ENCODE results near the gene PPIL6.

PPIL6 gene

DNA sequence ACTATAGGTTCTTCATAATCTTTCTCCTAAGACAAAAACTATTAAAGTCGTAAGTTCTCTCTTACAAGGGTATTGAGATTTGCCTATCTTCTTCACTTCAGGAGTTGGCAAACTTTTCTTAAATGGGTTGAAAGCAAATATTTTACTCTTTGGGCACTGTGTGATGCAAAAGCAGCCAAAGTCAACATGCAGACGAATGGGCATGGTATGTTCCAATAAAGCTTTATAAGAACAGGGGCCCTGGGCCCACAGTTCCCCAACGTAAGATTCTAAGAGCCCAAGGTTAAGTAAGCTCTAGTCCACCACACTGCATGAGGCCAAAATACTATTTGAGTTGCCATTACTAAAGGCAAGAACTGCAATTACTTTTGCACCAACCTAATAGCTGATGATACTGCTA is 69.6 kb downstream of the PPIL6 start:
- no peak for TF ChIP-seq NFIC (IDR thresholded peaks at IDR 0.05)
- no peak for TF ChIP-seq TEAD4 (IDR thresholded peaks at IDR 0.05)
- no peak for TF ChIP-seq RAD21 (IDR thresholded peaks at IDR 0.05; ENCODE audit: low read depth)
- TF ChIP-seq, protein P1, sequence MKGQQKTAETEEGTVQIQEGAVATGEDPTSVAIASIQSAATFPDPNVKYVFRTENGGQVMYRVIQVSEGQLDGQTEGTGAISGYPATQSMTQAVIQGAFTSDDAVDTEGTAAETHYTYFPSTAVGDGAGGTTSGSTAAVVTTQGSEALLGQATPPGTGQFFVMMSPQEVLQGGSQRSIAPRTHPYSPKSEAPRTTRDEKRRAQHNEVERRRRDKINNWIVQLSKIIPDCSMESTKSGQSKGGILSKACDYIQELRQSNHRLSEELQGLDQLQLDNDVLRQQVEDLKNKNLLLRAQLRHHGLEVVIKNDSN (IDR thresholded peaks at IDR 0.05), result no peak
- no peak for TF ChIP-seq FOXM1 (IDR thresholded peaks at IDR 0.05; ENCODE audit: borderline replicate concordance, low read depth)
- TF ChIP-seq CEBPB (IDR thresholded peaks at IDR 0.05), result no peak
- TF ChIP-seq TCF12 (IDR thresholded peaks at IDR 0.05; ENCODE audit: low read depth), result no peak
- TF ChIP-seq, protein P2, sequence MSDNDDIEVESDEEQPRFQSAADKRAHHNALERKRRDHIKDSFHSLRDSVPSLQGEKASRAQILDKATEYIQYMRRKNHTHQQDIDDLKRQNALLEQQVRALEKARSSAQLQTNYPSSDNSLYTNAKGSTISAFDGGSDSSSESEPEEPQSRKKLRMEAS (IDR thresholded peaks at IDR 0.05), result no peak
- TF ChIP-seq EGR1 (IDR thresholded peaks at IDR 0.05), result no peak

DNA sequence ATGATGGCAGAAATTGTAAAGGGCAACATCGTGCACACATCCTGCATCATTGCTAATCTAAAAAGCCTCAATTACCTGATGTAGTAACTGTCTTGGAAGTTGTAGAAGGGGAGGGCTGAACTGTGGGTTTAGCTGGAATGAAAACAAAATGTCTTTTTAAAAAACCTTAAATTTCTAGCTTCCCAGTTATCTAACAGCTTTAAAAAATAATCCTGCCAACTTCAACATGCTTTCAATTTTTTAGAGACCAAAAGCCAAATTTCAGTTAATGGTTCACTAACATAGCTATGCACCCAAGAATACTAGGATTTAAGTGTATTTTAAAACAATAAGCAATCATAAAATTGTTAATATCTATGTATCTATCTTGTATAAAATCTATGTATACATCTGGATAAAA is 70.1 kb downstream of the PPIL6 start:
- no peak for TF ChIP-seq TEAD4 (IDR thresholded peaks at IDR 0.05)
- TF ChIP-seq ZBTB7A (IDR thresholded peaks at IDR 0.05; ENCODE audit: low read depth), result no peak
- TF ChIP-seq, protein P1 (IDR thresholded peaks at IDR 0.05), result no peak

DNA sequence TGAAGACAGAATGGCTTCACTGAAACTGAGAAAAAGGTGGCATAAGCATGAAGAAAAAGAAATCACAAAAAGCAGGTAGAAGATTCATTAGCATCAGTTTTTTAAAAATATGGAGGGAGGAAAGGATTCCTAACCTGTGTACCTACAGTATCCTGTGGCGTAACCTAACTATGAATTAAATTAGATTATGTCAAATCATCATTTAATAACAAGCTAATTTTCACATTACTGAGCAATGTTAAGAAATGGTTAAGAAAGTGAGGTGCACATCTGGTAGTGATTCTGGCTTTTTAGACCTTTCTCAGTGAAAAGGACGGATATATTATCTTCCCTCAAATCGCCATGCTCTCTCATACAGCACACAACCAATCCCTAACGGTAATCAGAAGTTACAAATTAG is 70.7 kb downstream of the PPIL6 start:
- TF ChIP-seq ZBTB7A (IDR thresholded peaks at IDR 0.05; ENCODE audit: low read depth), result no peak
- no peak for TF ChIP-seq FOXM1 (IDR thresholded peaks at IDR 0.05; ENCODE audit: borderline replicate concordance, low read depth)
- TF ChIP-seq, protein P3, sequence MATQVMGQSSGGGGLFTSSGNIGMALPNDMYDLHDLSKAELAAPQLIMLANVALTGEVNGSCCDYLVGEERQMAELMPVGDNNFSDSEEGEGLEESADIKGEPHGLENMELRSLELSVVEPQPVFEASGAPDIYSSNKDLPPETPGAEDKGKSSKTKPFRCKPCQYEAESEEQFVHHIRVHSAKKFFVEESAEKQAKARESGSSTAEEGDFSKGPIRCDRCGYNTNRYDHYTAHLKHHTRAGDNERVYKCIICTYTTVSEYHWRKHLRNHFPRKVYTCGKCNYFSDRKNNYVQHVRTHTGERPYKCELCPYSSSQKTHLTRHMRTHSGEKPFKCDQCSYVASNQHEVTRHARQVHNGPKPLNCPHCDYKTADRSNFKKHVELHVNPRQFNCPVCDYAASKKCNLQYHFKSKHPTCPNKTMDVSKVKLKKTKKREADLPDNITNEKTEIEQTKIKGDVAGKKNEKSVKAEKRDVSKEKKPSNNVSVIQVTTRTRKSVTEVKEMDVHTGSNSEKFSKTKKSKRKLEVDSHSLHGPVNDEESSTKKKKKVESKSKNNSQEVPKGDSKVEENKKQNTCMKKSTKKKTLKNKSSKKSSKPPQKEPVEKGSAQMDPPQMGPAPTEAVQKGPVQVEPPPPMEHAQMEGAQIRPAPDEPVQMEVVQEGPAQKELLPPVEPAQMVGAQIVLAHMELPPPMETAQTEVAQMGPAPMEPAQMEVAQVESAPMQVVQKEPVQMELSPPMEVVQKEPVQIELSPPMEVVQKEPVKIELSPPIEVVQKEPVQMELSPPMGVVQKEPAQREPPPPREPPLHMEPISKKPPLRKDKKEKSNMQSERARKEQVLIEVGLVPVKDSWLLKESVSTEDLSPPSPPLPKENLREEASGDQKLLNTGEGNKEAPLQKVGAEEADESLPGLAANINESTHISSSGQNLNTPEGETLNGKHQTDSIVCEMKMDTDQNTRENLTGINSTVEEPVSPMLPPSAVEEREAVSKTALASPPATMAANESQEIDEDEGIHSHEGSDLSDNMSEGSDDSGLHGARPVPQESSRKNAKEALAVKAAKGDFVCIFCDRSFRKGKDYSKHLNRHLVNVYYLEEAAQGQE (IDR thresholded peaks at IDR 0.05; ENCODE audit: low read depth), result no peak
- TF ChIP-seq, protein P2 (IDR thresholded peaks at IDR 0.05), result no peak
- no peak for TF ChIP-seq EP300 (IDR thresholded peaks at IDR 0.05; ENCODE audit: borderline replicate concordance)
- TF ChIP-seq, protein P1 (IDR thresholded peaks at IDR 0.05), result no peak
- TF ChIP-seq NFIC (IDR thresholded peaks at IDR 0.05), result no peak
- no peak for TF ChIP-seq YY1 (IDR thresholded peaks at IDR 0.05; ENCODE audit: low read depth)
- TF ChIP-seq TAF1 (IDR thresholded peaks at IDR 0.05; ENCODE audit: low read depth), result no peak
- no peak for TF ChIP-seq EGR1 (IDR thresholded peaks at IDR 0.05)
- TF ChIP-seq TEAD4 (IDR thresholded peaks at IDR 0.05), result no peak
- TF ChIP-seq TCF12 (IDR thresholded peaks at IDR 0.05; ENCODE audit: low read depth), result no peak
- TF ChIP-seq CREB1 (IDR thresholded peaks at IDR 0.05; ENCODE audit: low read depth), result no peak
- no peak for TF ChIP-seq RAD21 (IDR thresholded peaks at IDR 0.05; ENCODE audit: low read depth)
- no peak for TF ChIP-seq CEBPB (IDR thresholded peaks at IDR 0.05)

DNA sequence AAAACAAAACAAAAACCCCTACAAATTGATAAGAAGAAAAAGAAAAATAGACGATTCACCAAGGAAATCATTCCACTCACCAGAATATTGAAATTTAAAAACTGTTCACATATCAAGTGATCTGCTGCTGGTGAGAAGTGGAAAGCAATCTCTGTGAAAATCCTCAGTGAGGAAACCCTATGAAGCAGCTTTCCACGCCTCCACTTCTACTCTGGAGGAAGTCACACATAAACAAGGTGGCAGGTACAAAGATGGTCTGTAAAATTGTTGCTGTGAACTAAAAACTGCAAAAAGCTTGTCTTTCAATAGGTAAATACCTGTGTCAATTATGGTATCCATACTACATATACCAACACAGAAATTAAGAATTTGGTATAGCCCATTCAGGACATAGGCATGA is 76.7 kb downstream of the PPIL6 start:
- TF ChIP-seq TEAD4 (IDR thresholded peaks at IDR 0.05) (no peak), YY1 (IDR thresholded peaks at IDR 0.05; ENCODE audit: low read depth) (no peak), ZBTB7A (IDR thresholded peaks at IDR 0.05; ENCODE audit: low read depth) (no peak)
- TF ChIP-seq, protein P1 (IDR thresholded peaks at IDR 0.05), result no peak

DNA sequence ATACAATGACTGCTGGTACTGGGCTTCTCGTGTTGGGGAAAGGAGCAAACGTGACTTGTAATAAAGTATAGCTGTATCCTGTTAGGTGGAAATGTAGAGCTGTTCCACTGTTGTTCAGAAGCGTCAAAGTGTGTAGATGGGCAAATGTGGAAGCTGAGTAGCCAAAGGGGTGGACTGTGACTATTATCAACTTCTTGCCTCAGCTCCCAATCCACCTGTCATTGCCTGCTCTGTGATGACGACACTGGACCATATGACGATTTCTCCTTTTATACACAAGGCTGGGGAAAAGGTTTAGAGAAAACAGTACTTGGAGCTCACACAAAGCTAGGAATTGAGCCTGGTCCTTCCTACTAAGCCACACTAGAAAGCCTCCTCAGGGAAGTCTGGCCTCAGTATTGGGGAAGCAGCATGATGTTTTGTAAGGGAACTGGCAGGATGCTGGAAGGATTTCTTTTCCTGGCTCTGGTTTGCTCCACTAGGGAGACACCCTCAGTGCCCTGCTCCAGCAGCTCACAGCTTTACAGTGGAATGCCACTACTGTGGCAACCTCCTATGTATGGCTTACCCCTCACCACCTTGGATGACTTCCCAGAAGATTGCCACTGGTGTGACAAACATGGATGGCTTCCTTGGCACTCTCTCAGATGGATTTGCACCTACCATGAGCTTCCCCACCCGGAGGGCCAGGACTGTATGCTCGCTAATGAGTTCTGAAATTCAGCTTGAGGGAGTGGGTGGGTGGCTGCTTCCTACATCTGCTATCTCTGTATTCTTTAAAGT is 78.1 kb downstream of the PPIL6 start:
- no peak for TF ChIP-seq TAF1 (IDR thresholded peaks at IDR 0.05; ENCODE audit: low read depth)
- TF ChIP-seq TCF12 (IDR thresholded peaks at IDR 0.05; ENCODE audit: low read depth), result no peak
- TF ChIP-seq EGR1 (IDR thresholded peaks at IDR 0.05), result no peak
- no peak for TF ChIP-seq YY1 (IDR thresholded peaks at IDR 0.05; ENCODE audit: low read depth)

DNA sequence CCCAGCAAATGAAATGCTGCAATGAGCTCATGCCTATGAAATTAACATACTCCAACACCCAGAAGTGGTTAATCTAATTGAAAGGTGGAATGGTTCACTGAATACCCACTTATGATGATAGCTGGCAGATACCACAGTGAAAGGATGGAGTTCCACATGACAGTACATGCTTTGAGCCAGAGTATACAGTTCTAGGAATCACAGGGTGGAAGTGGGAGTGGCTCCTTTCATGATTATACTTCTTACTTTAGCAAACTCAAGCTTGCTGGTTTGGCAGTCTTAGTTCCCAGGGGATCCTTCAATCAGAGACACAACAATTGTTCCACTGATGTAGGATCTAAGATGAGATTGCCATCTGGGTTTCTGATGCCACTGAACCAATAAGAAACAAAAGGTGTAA is 79.6 kb downstream of the PPIL6 start:
- TF ChIP-seq, protein P3 (IDR thresholded peaks at IDR 0.05; ENCODE audit: low read depth), result no peak
- no peak for TF ChIP-seq RAD21 (IDR thresholded peaks at IDR 0.05; ENCODE audit: low read depth)
- TF ChIP-seq CREB1 (IDR thresholded peaks at IDR 0.05; ENCODE audit: low read depth), result no peak
- TF ChIP-seq EP300 (IDR thresholded peaks at IDR 0.05; ENCODE audit: borderline replicate concordance), result no peak
- TF ChIP-seq EGR1 (IDR thresholded peaks at IDR 0.05), result no peak
- no peak for TF ChIP-seq YY1 (IDR thresholded peaks at IDR 0.05; ENCODE audit: low read depth)
- TF ChIP-seq CEBPB (IDR thresholded peaks at IDR 0.05), result no peak
- TF ChIP-seq ZBTB7A (IDR thresholded peaks at IDR 0.05; ENCODE audit: low read depth), result no peak
- no peak for TF ChIP-seq NFIC (IDR thresholded peaks at IDR 0.05)

Measured in Ishikawa (cell line).